ENCODE data around the gene SYCE1. TPM values are rescaled to one million over a fixed set of nuclear protein-coding genes. Genes with fewer than 3 reads are reported as not detected.
"Not testable (repeated sequence)": the region's sequence is repeated elsewhere in the genome, so short reads cannot be mapped to it uniquely, and the experiment has no call there.

SYCE1 gene
- total RNA-seq, 2 donors from 2014 or later = 1.8 TPM; not detected in 1

- DNase-seq (ENCODE audit: low spot score) = no peak
Observed at GRCh38 chr10:133525444-133525843, 39.9 kb downstream of the SYCE1 start.

DNA sequence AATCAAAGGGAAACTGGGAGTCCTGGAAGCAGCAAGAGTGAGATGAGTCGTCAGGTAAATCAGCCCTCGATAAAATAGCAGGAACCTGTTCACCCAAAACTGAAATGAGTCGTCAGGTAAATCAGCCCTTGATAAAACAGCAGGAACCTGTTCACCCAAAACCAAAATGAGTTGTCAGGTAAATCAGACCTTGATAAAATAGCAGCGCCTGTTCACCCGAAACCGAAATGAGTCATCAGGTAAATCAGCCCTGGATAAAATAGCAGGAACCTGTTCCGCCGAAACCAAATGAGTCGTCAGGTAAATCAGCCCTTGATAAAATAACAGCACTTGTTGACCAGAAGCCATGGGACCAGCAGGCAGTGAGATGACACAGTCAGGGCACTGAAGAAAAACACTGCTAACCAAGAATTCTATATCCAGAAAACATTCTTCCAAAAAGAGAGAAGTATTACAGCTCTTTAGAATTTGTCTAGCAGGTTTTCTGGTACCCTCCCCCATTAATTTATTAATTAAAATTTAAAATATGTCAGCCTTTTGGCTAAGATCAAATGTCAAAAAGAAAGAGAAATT, 41.7 kb downstream of the SYCE1 start:
- H3K9me3 ChIP-seq = peaks cover 12% of the 10 kb centered on the region
- TF ChIP-seq, protein P1, sequence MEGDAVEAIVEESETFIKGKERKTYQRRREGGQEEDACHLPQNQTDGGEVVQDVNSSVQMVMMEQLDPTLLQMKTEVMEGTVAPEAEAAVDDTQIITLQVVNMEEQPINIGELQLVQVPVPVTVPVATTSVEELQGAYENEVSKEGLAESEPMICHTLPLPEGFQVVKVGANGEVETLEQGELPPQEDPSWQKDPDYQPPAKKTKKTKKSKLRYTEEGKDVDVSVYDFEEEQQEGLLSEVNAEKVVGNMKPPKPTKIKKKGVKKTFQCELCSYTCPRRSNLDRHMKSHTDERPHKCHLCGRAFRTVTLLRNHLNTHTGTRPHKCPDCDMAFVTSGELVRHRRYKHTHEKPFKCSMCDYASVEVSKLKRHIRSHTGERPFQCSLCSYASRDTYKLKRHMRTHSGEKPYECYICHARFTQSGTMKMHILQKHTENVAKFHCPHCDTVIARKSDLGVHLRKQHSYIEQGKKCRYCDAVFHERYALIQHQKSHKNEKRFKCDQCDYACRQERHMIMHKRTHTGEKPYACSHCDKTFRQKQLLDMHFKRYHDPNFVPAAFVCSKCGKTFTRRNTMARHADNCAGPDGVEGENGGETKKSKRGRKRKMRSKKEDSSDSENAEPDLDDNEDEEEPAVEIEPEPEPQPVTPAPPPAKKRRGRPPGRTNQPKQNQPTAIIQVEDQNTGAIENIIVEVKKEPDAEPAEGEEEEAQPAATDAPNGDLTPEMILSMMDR (IDR thresholded peaks at IDR 0.05) = no peak
- no peak overlapping the region for H3K27ac ChIP-seq
- ATAC-seq (ENCODE audit: insufficient number of reproducible peaks, low FRiP score, low read depth) = no peak
- no peaks in the 10 kb centered on the region for H3K36me3 ChIP-seq
- no peak overlapping the region for H3K4me3 ChIP-seq
- DNase-seq (ENCODE audit: low spot score) = no peak
- H3K4me1 ChIP-seq (ENCODE audit: control insufficient read depth in 1 of 2, low read depth in 2 of 2) = peaks cover 6 to 17% of the 10 kb centered on the region in 2 donors
- H3K27me3 ChIP-seq (replicated peaks; ENCODE audit: insufficient read depth) = no peaks in the 10 kb centered on the region

More at GRCh38 chr10:133525444-133525843, 39.9 kb downstream of the SYCE1 start:
- Histone ChIP-seq H3K27me3 (replicated peaks; ENCODE audit: insufficient read depth) (no peaks in the 10 kb centered on the region), H3K9me3 (peaks cover 12% of the 10 kb centered on the region), H3K27ac (no peak overlapping the region), H3K4me3 (no peak overlapping the region), H3K4me1 (ENCODE audit: control insufficient read depth in 1 of 2, low read depth in 2 of 2) (peaks cover 12 to 20% of the 10 kb centered on the region in 2 donors), H3K36me3 (no peaks in the 10 kb centered on the region)
- TF ChIP-seq, protein P1 (IDR thresholded peaks at IDR 0.05) = no peak
- ATAC-seq (ENCODE audit: insufficient number of reproducible peaks, low FRiP score, low read depth) = no peak

DNA sequence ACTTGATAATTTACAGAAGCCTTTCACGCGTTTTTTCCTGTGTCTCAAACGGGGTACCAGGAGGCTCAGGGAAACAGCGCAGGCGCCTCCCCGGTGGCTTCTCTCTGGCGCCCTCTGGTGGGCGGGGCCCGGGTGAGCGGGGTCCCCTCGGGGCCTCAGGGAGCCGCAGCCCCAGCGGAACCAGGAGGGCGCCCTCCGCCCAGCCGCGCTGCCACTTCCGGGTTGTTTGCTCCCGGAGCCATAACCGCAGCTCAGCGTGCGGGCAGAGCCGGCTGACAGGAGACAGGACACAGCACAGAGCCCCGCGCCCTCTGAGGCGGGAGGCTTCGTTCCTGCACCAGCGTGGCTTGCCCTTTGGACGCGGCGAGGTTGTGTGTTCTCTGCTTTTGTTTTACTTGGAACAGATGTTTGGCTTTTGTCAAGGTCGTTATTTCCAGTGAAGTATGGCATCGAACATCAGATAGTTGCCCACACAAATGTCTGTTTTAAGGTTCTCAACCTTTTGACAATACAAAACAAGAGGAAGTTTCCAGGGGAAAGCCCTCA, 45.1 kb downstream of the SYCE1 start:
- H3K4me3 ChIP-seq = peak overlapping the region; percentile 69
- no peaks in the 10 kb centered on the region for H3K27me3 ChIP-seq (replicated peaks; ENCODE audit: insufficient read depth)
- TF ChIP-seq, protein P1 (IDR thresholded peaks at IDR 0.05) = peak; percentile 68
- DNase-seq (ENCODE audit: low spot score) = no peak
- H3K27ac ChIP-seq = peak overlapping the region in 1 of 2 donors; percentile 9
- peaks cover 12% of the 10 kb centered on the region for H3K9me3 ChIP-seq
- H3K36me3 ChIP-seq = no peaks in the 10 kb centered on the region
- ATAC-seq (ENCODE audit: insufficient number of reproducible peaks, low FRiP score, low read depth) = peak; percentile 69
- peaks cover 0 to 7% of the 10 kb centered on the region in 2 donors for H3K4me1 ChIP-seq (ENCODE audit: control insufficient read depth in 1 of 2, low read depth in 2 of 2)

- not testable (repeated sequence) for H3K27me3 ChIP-seq (replicated peaks; ENCODE audit: insufficient read depth); H3K4me1 ChIP-seq (ENCODE audit: control insufficient read depth in 1 of 2, low read depth in 2 of 2); H3K9me3 ChIP-seq; H3K27ac ChIP-seq; H3K36me3 ChIP-seq; ATAC-seq (ENCODE audit: insufficient number of reproducible peaks, low FRiP score, low read depth); DNase-seq (ENCODE audit: low spot score); H3K4me3 ChIP-seq
Observed at GRCh38 chr10:133518517-133518916, 46.9 kb downstream of the SYCE1 start.

GRCh38 chr10:133516057-133516456, 49.3 kb downstream of the SYCE1 start:
- H3K9me3 ChIP-seq = no peaks in the 10 kb centered on the region
- H3K4me3 ChIP-seq = no peak overlapping the region
- no peaks in the 10 kb centered on the region for H3K36me3 ChIP-seq
- H3K27me3 ChIP-seq (replicated peaks; ENCODE audit: insufficient read depth) = no peaks in the 10 kb centered on the region
- ATAC-seq (ENCODE audit: insufficient number of reproducible peaks, low FRiP score, low read depth) (no peak), DNase-seq (ENCODE audit: low spot score) (no peak)
- H3K27ac ChIP-seq = no peak overlapping the region
- TF ChIP-seq, protein P1 (IDR thresholded peaks at IDR 0.05) = no peak
- H3K4me1 ChIP-seq (ENCODE audit: control insufficient read depth in 1 of 2, low read depth in 2 of 2) = peaks cover 0 to 7% of the 10 kb centered on the region in 2 donors

All from thoracic aorta (tissue), 2 donors.